ENCODE measurements around the gene MAP3K6.

GRCh38 chr1:27365372-27366112, 1.2 kb downstream of the MAP3K6 start:
- peak; percentile 56; the same call in 1 of the 2 replicates for TF ChIP-seq POLR2AphosphoS5 (IDR thresholded peaks at IDR 0.05; ENCODE audit: borderline replicate concordance, low read depth, low read length)
- no peak for TF ChIP-seq EZH2 (IDR thresholded peaks at IDR 0.05)
